Liver (tissue), 9 donors: ENCODE measurements around the gene CTTNBP2. TPM values are rescaled to one million over a fixed set of nuclear protein-coding genes. Genes with fewer than 3 reads are reported as not detected.

Experiments
- DNase-seq: peaks from one replicate; pipeline ENCODE4 v3.0.0-alpha.2; 2017; ENCODE audit warnings: low spot score
- H3K27ac ChIP-seq, 2 donors: one replicate each; pipeline ENCODE4 v1.7.0; 2013; ENCODE audit warnings: inconsistent platforms in 2 of 2, low read length in 2 of 2, control low read depth in 1 of 2, low read depth in 1 of 2, mild to moderate bottlenecking in 1 of 2
- H3K27me3 ChIP-seq, 4 donors: one replicate each; pipeline versions ENCODE4 v1.6.1 to v1.7.0; 2013; ENCODE audit warnings: low read length in 3 of 4, inconsistent platforms in 1 of 4, mild to moderate bottlenecking in 1 of 4, moderate library complexity in 1 of 4; ENCODE audit not compliant: control insufficient read depth in 4 of 4, insufficient read depth in 4 of 4
- H3K36me3 ChIP-seq, 4 donors: one replicate each; pipeline versions ENCODE4 v1.6.1 to v1.7.0; 2013; ENCODE audit warnings: low read length in 3 of 4, mild to moderate bottlenecking in 3 of 4, low read depth in 1 of 4, moderate library complexity in 1 of 4; ENCODE audit not compliant: control insufficient read depth in 4 of 4, insufficient read depth in 3 of 4
- H3K4me1 ChIP-seq, 4 donors: one replicate each; pipeline versions ENCODE4 v1.6.1 to v1.7.0; 2013; ENCODE audit warnings: low read length in 3 of 4, mild to moderate bottlenecking in 3 of 4, moderate library complexity in 1 of 4; ENCODE audit not compliant: control insufficient read depth in 4 of 4, insufficient read depth in 4 of 4
- H3K4me3 ChIP-seq, 3 donors: one replicate each; pipeline versions ENCODE4 v1.6.1 to v1.7.0; 2013; ENCODE audit warnings: low read length in 3 of 3, control low read depth in 1 of 3, low read depth in 1 of 3, mild to moderate bottlenecking in 1 of 3
- H3K9ac ChIP-seq, 2 donors: one replicate each; pipeline ENCODE4 v1.7.0; 2013; ENCODE audit warnings: low read length in 2 of 2, mild to moderate bottlenecking in 2 of 2, moderate library complexity in 2 of 2, control low read depth in 1 of 2, low read depth in 1 of 2
- H3K9me3 ChIP-seq, 4 donors: one replicate each; pipeline versions ENCODE4 v1.6.1 to v1.7.0; 2013; ENCODE audit warnings: low read length in 3 of 4; ENCODE audit not compliant: control insufficient read depth in 4 of 4
- EGR1 ChIP-seq, 2 donors: IDR thresholded peaks; 2 replicates each; pipeline ENCODE4 v1.6.1; 2016 to 2018; ENCODE audit warnings: antibody characterized with exemption in 2 of 2, low read depth in 2 of 2
- FOXA2 ChIP-seq: IDR thresholded peaks from 2 replicates; pipeline ENCODE4 v1.6.1; 2016; ENCODE audit warnings: antibody characterized with exemption
- GABPA ChIP-seq, 2 donors: IDR thresholded peaks in 1 of 2; conservative IDR thresholded peaks in 1 of 2; 2 replicates each; pipeline ENCODE4 v1.6.1; 2016; ENCODE audit warnings: antibody characterized with exemption in 2 of 2, mild to moderate bottlenecking in 1 of 2, moderate library complexity in 1 of 2
- HNF4A ChIP-seq, 2 donors: conservative IDR thresholded peaks; 2 replicates each; pipeline ENCODE4 v1.6.1; 2016; ENCODE audit warnings: antibody characterized with exemption in 2 of 2, mild to moderate bottlenecking in 2 of 2
- JUND ChIP-seq, 2 donors: IDR thresholded peaks; 2 replicates each; pipeline ENCODE4 v1.6.1; 2016; ENCODE audit warnings: antibody characterized with exemption in 2 of 2
- NR2F2 ChIP-seq: IDR thresholded peaks from 2 replicates; pipeline ENCODE4 v1.6.1; 2016; ENCODE audit warnings: antibody characterized with exemption
- RAD21 ChIP-seq, 2 donors: IDR thresholded peaks; 2 replicates each; pipeline ENCODE4 v1.6.1; 2016; ENCODE audit warnings: antibody characterized with exemption in 2 of 2, mild to moderate bottlenecking in 2 of 2
- RXRA ChIP-seq, 2 donors: IDR thresholded peaks; 2 replicates each; pipeline ENCODE4 v1.6.1; 2017 to 2018; ENCODE audit warnings: antibody characterized with exemption in 2 of 2, mild to moderate bottlenecking in 1 of 2
- YY1 ChIP-seq: IDR thresholded peaks from 2 replicates; pipeline ENCODE4 v1.6.1; 2016; ENCODE audit warnings: antibody characterized with exemption, mild to moderate bottlenecking
- WGBS: extraction: QIAGEN DNeasy Blood & Tissue Kit; methylation state at CpG from one replicate; pipeline ENCODE4 v1.1.7; 2013; 5-methylcytosine and 5-hydroxymethylcytosine counted together
- polyA plus RNA-seq, 2 donors: library from polyadenylated mRNA; stranded (reverse) in 1 of 2; unstranded in 1 of 2; fragments of 200-250 nt in 1 of 2; fragments of >200 nt in 1 of 2; fragmentation: Nextera tagmentation in 1 of 2; extraction: Ambion mirVana in 1 of 2; gene quantifications; one replicate each; pipeline versions ENCODE4 v1.2.1 to v1.2.3, GENCODE V29; 2013 to 2015
- total RNA-seq, 2 donors: library from RNA; depleted of rRNA; stranded (reverse); fragments of >200 nt; gene quantifications; one replicate each; pipeline ENCODE4 v1.2.3, GENCODE V29; 2014
- TF ChIP-seq, protein P1 (sequence below): IDR thresholded peaks from 2 replicates; pipeline ENCODE4 v1.6.1; 2016; ENCODE audit warnings: antibody characterized with exemption
- TF ChIP-seq, protein P2 (sequence below): IDR thresholded peaks from 2 replicates; pipeline ENCODE4 v1.6.1; 2016; ENCODE audit warnings: antibody characterized with exemption, mild to moderate bottlenecking
- TF ChIP-seq, protein P3 (sequence below): fragments of 150-350 bp; IDR thresholded peaks from 2 replicates; pipeline ENCODE4 v1.5.1; 2017; ENCODE audit warnings: improper control_type of control experiment, low read depth, low read length; ENCODE audit not compliant: missing input control
- TF ChIP-seq, protein P4 (sequence below): IDR thresholded peaks from 2 replicates; pipeline ENCODE4 v1.6.1; 2016; ENCODE audit warnings: antibody characterized with exemption
- donor health status: healthy.
- donor health status: healthy.
- donor health status: healthy.
- donor health status: healthy.
- donor health status: healthy.

Gene CTTNBP2
- total and polyA plus RNA-seq, 4 donors = 1.2 to 1.7 (median 1.5) TPM

DNA sequence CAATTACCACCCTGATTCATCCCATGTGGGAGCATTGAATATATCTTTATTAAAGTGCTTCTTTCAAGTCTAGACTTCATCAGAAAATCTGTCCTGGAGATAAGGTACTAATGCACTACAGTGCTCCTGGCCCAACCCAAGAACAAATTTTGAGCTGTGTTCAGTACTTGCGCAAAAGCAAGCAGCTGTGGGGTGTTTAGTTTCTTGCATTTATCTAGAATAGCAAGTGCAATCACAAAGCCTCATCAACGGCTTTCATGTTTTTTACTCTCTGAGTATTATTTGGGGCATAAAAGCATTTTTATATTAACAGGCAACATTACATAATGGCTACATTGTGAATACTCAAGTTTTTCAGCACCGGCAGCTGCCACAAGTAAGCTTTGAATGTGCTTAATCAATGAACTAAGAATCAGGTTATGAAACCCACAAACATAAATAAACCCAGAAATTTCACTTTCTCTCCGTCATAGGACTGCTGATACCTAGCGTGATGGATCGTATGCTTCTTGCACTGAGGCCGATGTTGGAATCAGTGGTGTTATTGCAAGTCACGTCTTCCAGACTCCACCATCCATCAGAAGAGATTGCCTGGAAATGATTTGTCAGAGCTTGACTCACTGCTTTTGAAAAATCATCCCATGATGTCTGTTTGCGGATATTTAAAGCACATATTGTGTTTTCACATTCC, 113.1 kb downstream of the CTTNBP2 start:
- no peak for TF ChIP-seq JUND (IDR thresholded peaks at IDR 0.05)
- H3K9ac ChIP-seq = no peak overlapping the region
- 93% methylated on average over 9 of the region's 9 CpGs for WGBS

DNA sequence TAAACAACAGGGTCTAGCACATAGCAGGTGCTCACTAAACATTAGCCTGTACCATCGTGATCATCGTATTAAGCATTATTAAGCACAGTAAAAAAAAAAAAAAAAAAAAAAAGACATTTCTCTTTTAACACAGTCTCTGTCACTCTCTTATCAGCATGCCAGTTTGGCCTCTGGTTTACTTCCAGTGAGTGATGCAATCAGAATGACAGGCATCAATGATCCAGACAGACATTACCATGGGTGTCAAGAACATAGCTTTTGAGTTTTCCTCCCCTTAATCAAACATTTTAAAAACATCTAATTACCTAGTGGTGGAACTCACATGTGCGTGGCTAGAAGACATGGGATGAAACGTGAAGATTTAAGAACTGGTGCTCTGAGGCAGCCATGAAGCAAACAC, 115.8 kb downstream of the CTTNBP2 start:
- Histone ChIP-seq H3K9me3 (no peaks in the 10 kb centered on the region), H3K4me3 (no peak overlapping the region), H3K36me3 (no peaks in the 10 kb centered on the region), H3K27ac (no peak overlapping the region), H3K27me3 (no peaks in the 10 kb centered on the region), H3K4me1 (no peaks in the 10 kb centered on the region), H3K9ac (no peak overlapping the region)
- TF ChIP-seq RAD21 (IDR thresholded peaks at IDR 0.05) = peak in 1 of 2 donors; percentile 11
- TF ChIP-seq, protein P1, sequence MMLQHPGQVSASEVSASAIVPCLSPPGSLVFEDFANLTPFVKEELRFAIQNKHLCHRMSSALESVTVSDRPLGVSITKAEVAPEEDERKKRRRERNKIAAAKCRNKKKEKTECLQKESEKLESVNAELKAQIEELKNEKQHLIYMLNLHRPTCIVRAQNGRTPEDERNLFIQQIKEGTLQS = peak; percentile 38
- no peak for TF ChIP-seq JUND (IDR thresholded peaks at IDR 0.05)
- TF ChIP-seq, protein P2, sequence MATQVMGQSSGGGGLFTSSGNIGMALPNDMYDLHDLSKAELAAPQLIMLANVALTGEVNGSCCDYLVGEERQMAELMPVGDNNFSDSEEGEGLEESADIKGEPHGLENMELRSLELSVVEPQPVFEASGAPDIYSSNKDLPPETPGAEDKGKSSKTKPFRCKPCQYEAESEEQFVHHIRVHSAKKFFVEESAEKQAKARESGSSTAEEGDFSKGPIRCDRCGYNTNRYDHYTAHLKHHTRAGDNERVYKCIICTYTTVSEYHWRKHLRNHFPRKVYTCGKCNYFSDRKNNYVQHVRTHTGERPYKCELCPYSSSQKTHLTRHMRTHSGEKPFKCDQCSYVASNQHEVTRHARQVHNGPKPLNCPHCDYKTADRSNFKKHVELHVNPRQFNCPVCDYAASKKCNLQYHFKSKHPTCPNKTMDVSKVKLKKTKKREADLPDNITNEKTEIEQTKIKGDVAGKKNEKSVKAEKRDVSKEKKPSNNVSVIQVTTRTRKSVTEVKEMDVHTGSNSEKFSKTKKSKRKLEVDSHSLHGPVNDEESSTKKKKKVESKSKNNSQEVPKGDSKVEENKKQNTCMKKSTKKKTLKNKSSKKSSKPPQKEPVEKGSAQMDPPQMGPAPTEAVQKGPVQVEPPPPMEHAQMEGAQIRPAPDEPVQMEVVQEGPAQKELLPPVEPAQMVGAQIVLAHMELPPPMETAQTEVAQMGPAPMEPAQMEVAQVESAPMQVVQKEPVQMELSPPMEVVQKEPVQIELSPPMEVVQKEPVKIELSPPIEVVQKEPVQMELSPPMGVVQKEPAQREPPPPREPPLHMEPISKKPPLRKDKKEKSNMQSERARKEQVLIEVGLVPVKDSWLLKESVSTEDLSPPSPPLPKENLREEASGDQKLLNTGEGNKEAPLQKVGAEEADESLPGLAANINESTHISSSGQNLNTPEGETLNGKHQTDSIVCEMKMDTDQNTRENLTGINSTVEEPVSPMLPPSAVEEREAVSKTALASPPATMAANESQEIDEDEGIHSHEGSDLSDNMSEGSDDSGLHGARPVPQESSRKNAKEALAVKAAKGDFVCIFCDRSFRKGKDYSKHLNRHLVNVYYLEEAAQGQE = no peak
- TF ChIP-seq RXRA (IDR thresholded peaks at IDR 0.05) = peak in 1 of 2 donors; percentile 9
- no peak for TF ChIP-seq EGR1 (IDR thresholded peaks at IDR 0.05; ENCODE audit: low read depth in 2 of 2)
- DNase-seq = no peak
- 84% methylated on average over 4 of the region's 4 CpGs for WGBS

More for the DNA sequence above, 113.1 kb downstream of the CTTNBP2 start:
- H3K9me3 ChIP-seq = no peaks in the 10 kb centered on the region
- no peak overlapping the region for H3K27ac ChIP-seq
- H3K27me3 ChIP-seq = no peaks in the 10 kb centered on the region
- no peaks in the 10 kb centered on the region for H3K36me3 ChIP-seq
- H3K4me1 ChIP-seq = no peaks in the 10 kb centered on the region
- no peak for DNase-seq
- no peak overlapping the region for H3K4me3 ChIP-seq

DNA sequence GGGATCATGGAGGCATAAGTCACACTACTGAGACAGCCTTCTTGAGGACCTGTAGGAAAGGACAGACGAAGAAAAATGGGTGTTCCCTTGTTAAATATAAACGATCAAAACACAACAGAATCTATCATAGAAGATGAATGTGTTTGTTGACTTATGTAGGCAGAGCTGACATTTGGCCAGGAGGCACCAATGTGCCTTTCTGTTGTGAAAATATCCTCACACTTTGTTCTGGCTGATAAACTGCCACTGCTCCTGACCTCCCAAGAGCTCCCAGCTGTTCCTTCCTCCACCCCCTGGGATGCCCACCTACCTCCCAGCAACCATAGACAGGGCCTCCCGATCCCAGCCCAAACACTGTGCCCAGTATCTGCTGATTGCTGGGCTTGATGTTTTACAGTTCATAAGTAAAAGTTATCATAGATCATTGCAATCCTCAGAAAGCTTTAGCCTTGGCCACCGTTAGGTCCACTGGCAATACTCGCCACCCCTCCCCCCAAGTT, 116.6 kb downstream of the CTTNBP2 start:
- WGBS = 82% methylated on average over 5 of the region's 5 CpGs
- Histone ChIP-seq H3K27me3 (no peaks in the 10 kb centered on the region), H3K9me3 (no peaks in the 10 kb centered on the region)

DNA sequence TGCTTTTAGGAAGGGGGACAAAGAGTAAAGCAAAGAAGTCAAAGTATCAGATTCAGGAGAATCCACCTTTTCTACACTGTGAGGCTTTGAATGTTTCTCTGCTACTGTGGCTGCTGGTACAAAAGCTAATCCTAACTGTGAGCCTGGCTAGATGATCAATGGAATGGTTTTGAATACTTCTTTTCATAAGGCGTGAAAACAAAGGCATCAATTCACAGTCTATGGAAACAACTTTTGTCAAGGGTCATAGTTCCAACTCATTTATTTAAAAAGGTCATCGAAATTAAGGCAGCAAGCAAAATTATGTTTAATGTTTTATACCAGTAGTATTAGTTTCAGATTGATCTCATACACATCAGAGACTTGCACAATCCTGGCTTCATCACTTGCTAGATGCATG, 118.1 kb downstream of the CTTNBP2 start:
- Histone ChIP-seq H3K9me3 (no peaks in the 10 kb centered on the region), H3K27ac (no peak overlapping the region), H3K9ac (no peak overlapping the region), H3K4me1 (no peaks in the 10 kb centered on the region), H3K4me3 (no peak overlapping the region), H3K27me3 (no peaks in the 10 kb centered on the region), H3K36me3 (no peaks in the 10 kb centered on the region)
- DNase-seq = no peak
- TF ChIP-seq, protein P3, sequence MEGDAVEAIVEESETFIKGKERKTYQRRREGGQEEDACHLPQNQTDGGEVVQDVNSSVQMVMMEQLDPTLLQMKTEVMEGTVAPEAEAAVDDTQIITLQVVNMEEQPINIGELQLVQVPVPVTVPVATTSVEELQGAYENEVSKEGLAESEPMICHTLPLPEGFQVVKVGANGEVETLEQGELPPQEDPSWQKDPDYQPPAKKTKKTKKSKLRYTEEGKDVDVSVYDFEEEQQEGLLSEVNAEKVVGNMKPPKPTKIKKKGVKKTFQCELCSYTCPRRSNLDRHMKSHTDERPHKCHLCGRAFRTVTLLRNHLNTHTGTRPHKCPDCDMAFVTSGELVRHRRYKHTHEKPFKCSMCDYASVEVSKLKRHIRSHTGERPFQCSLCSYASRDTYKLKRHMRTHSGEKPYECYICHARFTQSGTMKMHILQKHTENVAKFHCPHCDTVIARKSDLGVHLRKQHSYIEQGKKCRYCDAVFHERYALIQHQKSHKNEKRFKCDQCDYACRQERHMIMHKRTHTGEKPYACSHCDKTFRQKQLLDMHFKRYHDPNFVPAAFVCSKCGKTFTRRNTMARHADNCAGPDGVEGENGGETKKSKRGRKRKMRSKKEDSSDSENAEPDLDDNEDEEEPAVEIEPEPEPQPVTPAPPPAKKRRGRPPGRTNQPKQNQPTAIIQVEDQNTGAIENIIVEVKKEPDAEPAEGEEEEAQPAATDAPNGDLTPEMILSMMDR = no peak
- TF ChIP-seq JUND (IDR thresholded peaks at IDR 0.05) = no peak
- TF ChIP-seq GABPA (IDR thresholded peaks at IDR 0.05 in 1 of 2, conservative IDR thresholded peaks at IDR 0.05 in 1 of 2) = no peak
- TF ChIP-seq YY1 = no peak
- no peak for TF ChIP-seq RAD21 (IDR thresholded peaks at IDR 0.05)
- no peak for TF ChIP-seq FOXA2
- TF ChIP-seq, protein P4, sequence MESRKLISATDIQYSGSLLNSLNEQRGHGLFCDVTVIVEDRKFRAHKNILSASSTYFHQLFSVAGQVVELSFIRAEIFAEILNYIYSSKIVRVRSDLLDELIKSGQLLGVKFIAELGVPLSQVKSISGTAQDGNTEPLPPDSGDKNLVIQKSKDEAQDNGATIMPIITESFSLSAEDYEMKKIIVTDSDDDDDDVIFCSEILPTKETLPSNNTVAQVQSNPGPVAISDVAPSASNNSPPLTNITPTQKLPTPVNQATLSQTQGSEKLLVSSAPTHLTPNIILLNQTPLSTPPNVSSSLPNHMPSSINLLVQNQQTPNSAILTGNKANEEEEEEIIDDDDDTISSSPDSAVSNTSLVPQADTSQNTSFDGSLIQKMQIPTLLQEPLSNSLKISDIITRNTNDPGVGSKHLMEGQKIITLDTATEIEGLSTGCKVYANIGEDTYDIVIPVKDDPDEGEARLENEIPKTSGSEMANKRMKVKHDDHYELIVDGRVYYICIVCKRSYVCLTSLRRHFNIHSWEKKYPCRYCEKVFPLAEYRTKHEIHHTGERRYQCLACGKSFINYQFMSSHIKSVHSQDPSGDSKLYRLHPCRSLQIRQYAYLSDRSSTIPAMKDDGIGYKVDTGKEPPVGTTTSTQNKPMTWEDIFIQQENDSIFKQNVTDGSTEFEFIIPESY = no peak
- TF ChIP-seq NR2F2 = no peak
- WGBS = 82% methylated on average over 2 of the region's 2 CpGs

More for the DNA sequence above, 116.6 kb downstream of the CTTNBP2 start:
- no peaks in the 10 kb centered on the region for H3K36me3 ChIP-seq
- no peak overlapping the region for H3K4me3 ChIP-seq
- no peak overlapping the region for H3K27ac ChIP-seq
- no peak for TF ChIP-seq HNF4A (conservative IDR thresholded peaks at IDR 0.05)
- no peak for DNase-seq
- no peak overlapping the region for H3K9ac ChIP-seq
- H3K4me1 ChIP-seq = no peaks in the 10 kb centered on the region
